A549 (cell line): ENCODE data around the gene TMEM175. TPM values are rescaled to one million over a fixed set of nuclear protein-coding genes. Genes with fewer than 3 reads are reported as not detected.

Experiments
- ATAC-seq, 2 experiments: fragments of 200-7000 bp in 1 of 2; fragments of >200 bp in 1 of 2; cut with Nextera tagmentation in 1 of 2; cut with Tn5 transposase in 1 of 2; 3 replicates each; pipeline versions ENCODE4 v1.8.0 to v1.9.1; 2018 to 2020; ENCODE audit warnings: mild to moderate bottlenecking in 1 of 2, moderate library complexity in 1 of 2
- CTCF ChIA-PET: fragments of 300-600 bp; sonication (Branson Sonifier 250); formaldehyde crosslinking; extraction: SDS; loops from one replicate; lab custom pipeline; 2021; ENCODE audit warnings: antibody characterized with exemption, inconsistent platforms; lab: Yijun Ruan, JAX
- POLR2A ChIA-PET: fragments of 350-600 bp; formaldehyde crosslinking; extraction: SDS; loops from one replicate; lab custom pipeline; 2021; ENCODE audit warnings: antibody characterized with exemption, inconsistent platforms; lab: Yijun Ruan, JAX
- DNase-seq, 2 experiments: peaks; one replicate each; pipeline versions ENCODE4 v3.0.0 to v3.0.0-alpha.2; 2011 to 2016; ENCODE audit warnings: low read depth in 1 of 2, low spot score in 1 of 2
- FAIRE-seq: peaks from 2 replicates; lab custom pipeline; 2011; peaks lifted over from hg19 to GRCh38; lab: Jason Lieb, UNC
- H3K27ac ChIP-seq, 2 experiments: fragments of >200 bp; sonication (Bioruptor Twin); formaldehyde crosslinking; 3 replicates each; pipeline ENCODE4 v1.5.1; 2016 to 2017
- H3K4me1 ChIP-seq: fragments of >200 bp; sonication (Bioruptor Twin); formaldehyde crosslinking; 3 replicates; pipeline ENCODE4 v1.6.1; 2016
- H3K4me2 ChIP-seq: fragments of >200 bp; sonication (Bioruptor Twin); formaldehyde crosslinking; 3 replicates; pipeline ENCODE4 v1.6.1; 2016
- H3K4me3 ChIP-seq: fragments of >200 bp; sonication (Bioruptor Twin); formaldehyde crosslinking; 3 replicates; pipeline ENCODE4 v1.5.1; 2016
- H3K9me3 ChIP-seq: fragments of >200 bp; sonication (Bioruptor Twin); formaldehyde crosslinking; 3 replicates; pipeline ENCODE4 v1.6.1; 2016
- ATOH8 ChIP-seq: fragments of 250-450 bp; sonication (Bioruptor Pico); IDR thresholded peaks from 2 replicates; pipeline ENCODE4 v1.5.0; 2020; ENCODE audit warnings: low read depth, mild to moderate bottlenecking, moderate library complexity
- CBX2 ChIP-seq: fragments of 200-600 bp; sonication (generic); IDR thresholded peaks from 2 replicates; pipeline ENCODE4 v1.6.1; 2016; ENCODE audit warnings: low read depth, mild to moderate bottlenecking, borderline replicate concordance
- CHD2 ChIP-seq: fragments of 150-350 bp; IDR thresholded peaks from 2 replicates; pipeline ENCODE4 v1.6.1; 2014; ENCODE audit warnings: low read length; ENCODE audit not compliant: partially characterized antibody
- CHD4 ChIP-seq: fragments of 200-600 bp; sonication (generic); IDR thresholded peaks from 2 replicates; pipeline ENCODE4 v1.6.1; 2016; ENCODE audit warnings: antibody characterized with exemption, mild to moderate bottlenecking, borderline replicate concordance
- CTCF ChIP-seq: fragments of >200 bp; sonication (Bioruptor Twin); formaldehyde crosslinking; IDR thresholded peaks from 3 replicates; pipeline ENCODE4 v1.5.1; 2016
- E2F6 ChIP-seq: IDR thresholded peaks from 2 replicates; pipeline ENCODE4 v1.6.1; 2012; ENCODE audit warnings: low read depth, borderline replicate concordance
- EHMT2 ChIP-seq: fragments of 200-600 bp; sonication (generic); IDR thresholded peaks from 2 replicates; pipeline ENCODE4 v1.6.1; 2016; ENCODE audit warnings: antibody characterized with exemption, low read depth, mild to moderate bottlenecking, moderate library complexity
- ELK1 ChIP-seq: fragments of 150-350 bp; IDR thresholded peaks from 2 replicates; pipeline ENCODE4 v1.6.1; 2014; ENCODE audit warnings: low read depth, mild to moderate bottlenecking, low read length
- FOXS1 ChIP-seq: fragments of 250-450 bp; sonication (Bioruptor Pico); IDR thresholded peaks from 2 replicates; pipeline ENCODE4 v1.5.0; 2020; ENCODE audit warnings: mild to moderate bottlenecking, moderate library complexity
- HES2 ChIP-seq: fragments of >200 bp; sonication (Bioruptor Twin); formaldehyde crosslinking; IDR thresholded peaks from 2 replicates; pipeline ENCODE4 v1.6.1; 2016
- MAZ ChIP-seq: fragments of 150-350 bp; IDR thresholded peaks from 2 replicates; pipeline ENCODE4 v1.6.1; 2014; ENCODE audit warnings: antibody characterized with exemption, low read depth, low read length, borderline replicate concordance
- NPAS2 ChIP-seq: fragments of 250-450 bp; sonication (Bioruptor Pico); IDR thresholded peaks from 2 replicates; pipeline ENCODE4 v1.8.0; 2022; ENCODE audit warnings: mild to moderate bottlenecking, moderate library complexity, borderline replicate concordance
- POLR2A ChIP-seq: IDR thresholded peaks from 2 replicates; pipeline ENCODE4 v1.6.1; 2012; ENCODE audit warnings: mild to moderate bottlenecking, low read length
- RCOR1 ChIP-seq: fragments of 150-350 bp; IDR thresholded peaks from 2 replicates; pipeline ENCODE4 v1.6.1; 2014; ENCODE audit warnings: antibody characterized with exemption, low read length, low read depth
- RFX5 ChIP-seq: fragments of 450-650 bp; IDR thresholded peaks from 2 replicates; pipeline ENCODE4 v1.7.1; 2014; ENCODE audit warnings: antibody characterized with exemption, mild to moderate bottlenecking, moderate library complexity
- RNF2 ChIP-seq: fragments of 200-600 bp; sonication (generic); IDR thresholded peaks from 2 replicates; pipeline ENCODE4 v1.6.1; 2016; ENCODE audit warnings: low read depth, mild to moderate bottlenecking, antibody characterized with exemption, moderate library complexity, borderline replicate concordance
- TP53 ChIP-seq: fragments of 250-450 bp; sonication (Bioruptor Pico); IDR thresholded peaks from 2 replicates; pipeline ENCODE4 v1.5.0; 2021; ENCODE audit warnings: mild to moderate bottlenecking, moderate library complexity
- WGBS: methylation state at CpG from one replicate; pipeline ENCODE4 v1.1.6; 2017; ENCODE audit errors: missing lambda C conversion rate; 5-methylcytosine and 5-hydroxymethylcytosine counted together
- polyA plus RNA-seq, 4 experiments: library from polyadenylated mRNA; depleted of rRNA in 3 of 4; stranded (reverse); fragments of >200 nt; fragmentation: RNase III in 1 of 4; extraction: RNeasy Plus Mini Kit Qiagen cat#74134 plus additional on column Dnase treatment in 1 of 4; gene quantifications; 2 replicates in 3 of 4; 3 replicates in 1 of 4; pipeline ENCODE4 v1.2.3, GENCODE V29; 2011 to 2017

The TMEM175 gene
- polyA plus RNA-seq, 2 of the 4 experiments (the other 2 are of a cell fraction) = 15.7 to 19.4 TPM

- FAIRE-seq (no peak), ATAC-seq (no peak), DNase-seq (no peak)
- no peak for TF ChIP-seq POLR2A
- H3K4me3 ChIP-seq = no peak overlapping the region
- ChIA-PET CTCF (no interaction called here), POLR2A (no interaction called here)
- no peak overlapping the region for H3K27ac ChIP-seq
- no peaks in the 10 kb centered on the region for H3K4me1 ChIP-seq
- no peaks in the 10 kb centered on the region for H3K9me3 ChIP-seq
- no peak overlapping the region for H3K4me2 ChIP-seq
- 90% methylated on average over 4 of the region's 4 CpGs for WGBS
These were observed 19.0 kb upstream of the TMEM175 start for GRCh38 chr4:913280-913618.

- ChIA-PET POLR2A (no interaction called here), CTCF (no interaction called here)
- Histone ChIP-seq H3K4me2 (no peak overlapping the region), H3K9me3 (no peaks in the 10 kb centered on the region), H3K4me3 (no peak overlapping the region), H3K4me1 (no peaks in the 10 kb centered on the region), H3K27ac (no peak overlapping the region)
- no peak for DNase-seq
- 90% methylated on average over 4 of the region's 21 CpGs for WGBS
- no peak for FAIRE-seq
- ATAC-seq = no peak
- TF ChIP-seq ATOH8 (CRISPR knock-in tag) (no peak), HES2 (no peak), POLR2A (no peak), MAZ (no peak), RNF2 (no peak), EHMT2 (no peak), NPAS2 (CRISPR knock-in tag) (no peak)
These were observed 17.7 kb upstream of the TMEM175 start for GRCh38 chr4:914531-914930.

GRCh38 chr4:915041-915474 is 17.2 kb upstream of the TMEM175 start:
- ATAC-seq = no peak
- no peak overlapping the region for H3K27ac ChIP-seq
- no peak for DNase-seq
- no peaks in the 10 kb centered on the region for H3K4me1 ChIP-seq
- no peak overlapping the region for H3K4me3 ChIP-seq
- TF ChIP-seq POLR2A (no peak), RCOR1 (no peak), TP53 (CRISPR knock-in tag) (no peak), CBX2 (no peak), E2F6 (no peak), RFX5 (no peak), CHD4 (no peak), FOXS1 (CRISPR knock-in tag) (no peak), CTCF (no peak), CHD2 (no peak), ELK1 (no peak)
- 86% methylated on average over 7 of the region's 20 CpGs for WGBS
- H3K4me2 ChIP-seq = no peak overlapping the region
- ChIA-PET POLR2A (no interaction called here), CTCF (no interaction called here)
- no peaks in the 10 kb centered on the region for H3K9me3 ChIP-seq
- no peak for FAIRE-seq
